ENCODE results near the gene LRMDA. TPM values are rescaled to one million over a fixed set of nuclear protein-coding genes. Genes with fewer than 3 reads are reported as not detected.

The LRMDA gene
- polyA plus RNA-seq, 3 donors: 39.8 to 59.6 (median 56.4) TPM

GRCh38 chr10:75610183-75610582 lies 178.8 kb downstream of the LRMDA start:
- Histone ChIP-seq H3K79me2 (ENCODE audit: insufficient read depth, low read length) (peaks cover 53% of the 10 kb centered on the region), H3K4me3 (replicated peaks in 1 of 3; ENCODE audit: low read depth in 2 of 3, low read length in 3 of 3) (no peak overlapping the region), H3K27ac (ENCODE audit: low read depth in 1 of 2, low read length in 2 of 2) (no peak overlapping the region), H3K4me1 (ENCODE audit: control insufficient read depth in 1 of 2, insufficient read depth in 2 of 2, low read length in 2 of 2) (peaks cover 48 to 58% of the 10 kb centered on the region in 2 donors), H3K4me2 (replicated peaks; ENCODE audit: extremely low read depth, low read length, poor library complexity, severe bottlenecking) (no peak overlapping the region), H2AFZ (ENCODE audit: insufficient read depth, low read depth, low read length, poor library complexity, severe bottlenecking) (no peak overlapping the region), H3K9me3 (replicated peaks in 1 of 2; ENCODE audit: control insufficient read depth in 1 of 2, insufficient read depth in 1 of 2, low read length in 2 of 2) (no peaks in the 10 kb centered on the region), H4K20me1 (ENCODE audit: insufficient read depth, low read length) (no peaks in the 10 kb centered on the region), H3K9ac (ENCODE audit: insufficient read depth, low read length, poor library complexity, severe bottlenecking) (no peak overlapping the region), H3K27me3 (ENCODE audit: control insufficient read depth in 2 of 2, insufficient read depth in 2 of 2, low read length in 2 of 2) (no peaks in the 10 kb centered on the region), H3K36me3 (replicated peaks in 1 of 2; ENCODE audit: control insufficient read depth in 1 of 2, insufficient read depth in 2 of 2, low read length in 2 of 2) (no peaks in the 10 kb centered on the region)
- H3K4me3 Mint-ChIP-seq: peak overlapping the region in 1 of 2 donors; percentile 24
- no peaks in the 10 kb centered on the region for H3K27me3 Mint-ChIP-seq (ENCODE audit: low read depth in 3 of 3)
- no peaks in the 10 kb centered on the region for H3K9me3 Mint-ChIP-seq
- no peak for DNase-seq
- no peak for TF ChIP-seq CTCF (IDR thresholded peaks at IDR 0.05)
- WGBS (ENCODE audit: insufficient coverage): no CpG with 5 or more reads among the region's 1 CpG
- peak overlapping the region in 3 of 7 donors; percentile 33 to 90 (median 83) for H3K27ac Mint-ChIP-seq
- peaks cover 60% of the 10 kb centered on the region for H3K4me1 Mint-ChIP-seq
- intact Hi-C loops (cut with micrococcal nuclease): loop anchor here (5.0 to 10.0 kb wide), 2 partner anchors 98 to 205 kb away; partner anchors contain the start of gene ZNF503 (in 1 of the 2)
- peaks cover 3 to 9% of the 10 kb centered on the region in 2 donors for H3K36me3 Mint-ChIP-seq

- Mint-ChIP-seq H3K4me3 (peak overlapping the region; percentile 70 to 84), H3K27ac (peak overlapping the region; percentile 83 to 94 (median 90)), H3K9me3 (no peaks in the 10 kb centered on the region), H3K27me3 (ENCODE audit: low read depth in 3 of 3) (no peaks in the 10 kb centered on the region), H3K4me1 (peaks cover 59% of the 10 kb centered on the region), H3K36me3 (peaks cover 0 to 3% of the 10 kb centered on the region in 2 donors)
- intact Hi-C loops (cut with micrococcal nuclease): loop anchor here (5.0 to 10.0 kb wide), 2 partner anchors 99 to 207 kb away; partner anchors contain the start of gene ZNF503 (in 1 of the 2)
- DNase-seq: peak; percentile 38 to 67 (median 63)
- peaks cover 64% of the 10 kb centered on the region for H3K79me2 ChIP-seq (ENCODE audit: insufficient read depth, low read length)
- 33% methylated on average over 6 of the region's 7 CpGs for WGBS (ENCODE audit: insufficient coverage)
- H3K36me3 ChIP-seq (replicated peaks in 1 of 2; ENCODE audit: control insufficient read depth in 1 of 2, insufficient read depth in 2 of 2, low read length in 2 of 2): no peaks in the 10 kb centered on the region
- peak overlapping the region; percentile 4 for H3K9ac ChIP-seq (ENCODE audit: insufficient read depth, low read length, poor library complexity, severe bottlenecking)
- peak overlapping the region; percentile 69 for H3K4me2 ChIP-seq (replicated peaks; ENCODE audit: extremely low read depth, low read length, poor library complexity, severe bottlenecking)
- H3K4me1 ChIP-seq (ENCODE audit: control insufficient read depth in 1 of 2, insufficient read depth in 2 of 2, low read length in 2 of 2): peaks cover 48 to 62% of the 10 kb centered on the region in 2 donors
- no peaks in the 10 kb centered on the region for H4K20me1 ChIP-seq (ENCODE audit: insufficient read depth, low read length)
- TF ChIP-seq CTCF (IDR thresholded peaks at IDR 0.05): no peak
- H3K27me3 ChIP-seq (ENCODE audit: control insufficient read depth in 2 of 2, insufficient read depth in 2 of 2, low read length in 2 of 2): no peaks in the 10 kb centered on the region
- H2AFZ ChIP-seq (ENCODE audit: insufficient read depth, low read depth, low read length, poor library complexity, severe bottlenecking): peak overlapping the region; percentile 41
- H3K27ac ChIP-seq (ENCODE audit: low read depth in 1 of 2, low read length in 2 of 2): peak overlapping the region; percentile 82 to 84
- H3K4me3 ChIP-seq (replicated peaks in 1 of 3; ENCODE audit: low read depth in 2 of 3, low read length in 3 of 3): peak overlapping the region; percentile 2 to 62 (median 19)
- H3K9me3 ChIP-seq (replicated peaks in 1 of 2; ENCODE audit: control insufficient read depth in 1 of 2, insufficient read depth in 1 of 2, low read length in 2 of 2): no peaks in the 10 kb centered on the region
Observed at GRCh38 chr10:75611172-75611992, 180.0 kb downstream of the LRMDA start.

All from CD14-positive monocyte (primary cell).